Activated CD4-positive, alpha-beta T cell treated with anti-CD3 and anti-CD28 coated beads, Interleukin-2, amount 10 ng/mL, durations not matched to agents 7 days and 5 days (primary cell): Measurements from ENCODE around the gene LMF2. TPM values are rescaled to one million over a fixed set of nuclear protein-coding genes. Genes with fewer than 3 reads are reported as not detected.

Source experiments
- CTCF ChIA-PET: fragments of 350-600 bp; sonication (Branson Sonifier 250); formaldehyde crosslinking; loops from one replicate; lab custom pipeline; 2021; ENCODE audit warnings: antibody characterized with exemption; lab: Charles Lee
- POLR2A ChIA-PET: fragments of 350-600 bp; sonication (Branson Sonifier 250); formaldehyde crosslinking; loops from one replicate; lab custom pipeline; 2021; ENCODE audit warnings: antibody characterized with exemption; lab: Charles Lee
- DNase-seq: peaks from one replicate; pipeline ENCODE4 v3.0.0-alpha.2; 2020
- H3K27ac Mint-ChIP-seq: one replicate; pipeline ENCODE4 v1.8.0; 2021; ENCODE audit warnings: mild to moderate bottlenecking, moderate library complexity, mixed read lengths
- H3K27me3 Mint-ChIP-seq: one replicate; pipeline ENCODE4 v1.8.0; 2021; ENCODE audit warnings: mixed read lengths
- H3K36me3 Mint-ChIP-seq: one replicate; pipeline ENCODE4 v1.8.0; 2021; ENCODE audit warnings: low read depth, mixed read lengths
- H3K4me1 Mint-ChIP-seq: one replicate; pipeline ENCODE4 v1.8.0; 2021; ENCODE audit warnings: mixed read lengths
- H3K4me3 Mint-ChIP-seq: one replicate; pipeline ENCODE4 v1.8.0; 2021; ENCODE audit warnings: mild to moderate bottlenecking, moderate library complexity, mixed read lengths
- H3K9me3 Mint-ChIP-seq: one replicate; pipeline ENCODE4 v1.8.0; 2021; ENCODE audit warnings: mixed read lengths
- total RNA-seq, 2 experiments: library from RNA; stranded (reverse); gene quantifications; one replicate each; pipeline ENCODE4 v1.2.3, GENCODE V29; 2021

Gene LMF2
- total RNA-seq, result 100 to 1,000 TPM; 130 to 139 TPM

GRCh38 chr22:50507421-50507990 lies at the start of gene LMF2:
LMF2 (minus strand) TSS chr22:50507702; CDS start chr22:50507675, 27 bp downstream.
- peak; percentile 91 for DNase-seq
- peaks cover 22% of the 10 kb centered on the region for H3K4me1 Mint-ChIP-seq
- H3K27ac Mint-ChIP-seq, result peak within 1 kb of the TSS; percentile 96
- H3K27me3 Mint-ChIP-seq, result no peaks in the 10 kb centered on the region
- H3K36me3 Mint-ChIP-seq, result peaks cover 12% of the 10 kb centered on the region
- ChIA-PET POLR2A (interaction anchor here (0.9 to 2.7 kb wide), 4 partner anchors 18 to 114 kb away, joined by 3 to 29 read pairs (median 4); partner anchors contain the start of gene SCO2), CTCF (interaction anchor here (0.6 to 3.4 kb wide), 6 partner anchors 9 to 317 kb away, joined by 3 to 41 read pairs (median 8); partner anchors contain the start of gene SCO2)
- peak within 1 kb of the TSS; percentile 96 for H3K4me3 Mint-ChIP-seq
- H3K9me3 Mint-ChIP-seq, result no peaks in the 10 kb centered on the region

GRCh38 chr22:50556703-50557102 lies 49.2 kb upstream of the LMF2 start:
- Mint-ChIP-seq H3K27ac (no peak overlapping the region), H3K27me3 (peaks cover 15% of the 10 kb centered on the region), H3K9me3 (no peaks in the 10 kb centered on the region), H3K4me3 (no peak overlapping the region), H3K4me1 (peaks cover 12% of the 10 kb centered on the region), H3K36me3 (no peaks in the 10 kb centered on the region)
- POLR2A ChIA-PET, result interaction anchor here (0.6 kb wide), 1 partner anchor 22 kb away, joined by 5 read pairs; no protein-coding TSS in a partner anchor
- DNase-seq, result no peak
- CTCF ChIA-PET, result interaction anchor here (1.3 to 5.9 kb wide), 3 partner anchors 10 to 31 kb away, joined by 4 to 31 read pairs (median 5); partner anchors contain the start of genes KLHDC7B and SCO2

GRCh38 chr22:50553310-50553709 lies 45.8 kb upstream of the LMF2 start:
- H3K36me3 Mint-ChIP-seq, result peaks cover 6% of the 10 kb centered on the region
- no peak overlapping the region for H3K27ac Mint-ChIP-seq
- ChIA-PET POLR2A (no interaction called here), CTCF (interaction anchor here (1.8 to 5.8 kb wide), 2 partner anchors 8 to 10 kb away, joined by 5 to 30 read pairs; partner anchors contain the start of genes KLHDC7B and SYCE3)
- peaks cover 6% of the 10 kb centered on the region for H3K27me3 Mint-ChIP-seq
- peaks cover 20% of the 10 kb centered on the region for H3K4me1 Mint-ChIP-seq
- no peak overlapping the region for H3K4me3 Mint-ChIP-seq
- no peaks in the 10 kb centered on the region for H3K9me3 Mint-ChIP-seq
- DNase-seq, result no peak

- H3K4me3 Mint-ChIP-seq, result no peak overlapping the region
- peaks cover 6% of the 10 kb centered on the region for H3K36me3 Mint-ChIP-seq
- ChIA-PET POLR2A (interaction anchor here (0.6 kb wide), 1 partner anchor 11 kb away, joined by 4 read pairs; no protein-coding TSS in a partner anchor), CTCF (interaction anchor here (1.1 to 5.8 kb wide), 5 partner anchors 9 to 26 kb away, joined by 3 to 31 read pairs (median 7); partner anchors contain the start of genes SCO2 and SYCE3)
- H3K27me3 Mint-ChIP-seq, result peaks cover 3% of the 10 kb centered on the region
- peaks cover 24% of the 10 kb centered on the region for H3K4me1 Mint-ChIP-seq
- no peak for DNase-seq
- no peaks in the 10 kb centered on the region for H3K9me3 Mint-ChIP-seq
- peak overlapping the region; percentile 50 for H3K27ac Mint-ChIP-seq
These were observed 43.8 kb upstream of the LMF2 start for GRCh38 chr22:50551160-50551752.

- peak overlapping the region; percentile 69 for H3K4me3 Mint-ChIP-seq
These were observed 42.9 kb upstream of the LMF2 start for GRCh38 chr22:50550395-50550794.

GRCh38 chr22:50548921-50549790 lies 41.7 kb upstream of the LMF2 start:
- no peaks in the 10 kb centered on the region for H3K27me3 Mint-ChIP-seq
- CTCF ChIA-PET, result interaction anchor here (0.9 to 5.8 kb wide), 8 partner anchors 10 to 76 kb away, joined by 3 to 64 read pairs (median 18); partner anchors contain the start of genes SCO2 and SYCE3
- POLR2A ChIA-PET, result interaction anchor here (0.6 to 1.1 kb wide), 3 partner anchors 10 to 72 kb away, joined by 3 to 6 read pairs (median 3); no protein-coding TSS in a partner anchor
- DNase-seq, result no peak
- H3K4me1 Mint-ChIP-seq, result peaks cover 45% of the 10 kb centered on the region
- peaks cover 6% of the 10 kb centered on the region for H3K36me3 Mint-ChIP-seq
- peak overlapping the region; percentile 75 for H3K4me3 Mint-ChIP-seq
- no peaks in the 10 kb centered on the region for H3K9me3 Mint-ChIP-seq
- peak overlapping the region; percentile 87 for H3K27ac Mint-ChIP-seq

More at GRCh38 chr22:50550395-50550794, 42.9 kb upstream of the LMF2 start:
- peak overlapping the region; percentile 80 for H3K27ac Mint-ChIP-seq
- H3K9me3 Mint-ChIP-seq, result no peaks in the 10 kb centered on the region
- POLR2A ChIA-PET, result no interaction called here
- H3K27me3 Mint-ChIP-seq, result peaks cover under 1% of the 10 kb centered on the region
- no peak for DNase-seq
- peaks cover 6% of the 10 kb centered on the region for H3K36me3 Mint-ChIP-seq
- H3K4me1 Mint-ChIP-seq, result peaks cover 32% of the 10 kb centered on the region
- CTCF ChIA-PET, result interaction anchor here (1.1 to 5.8 kb wide), 4 partner anchors 10 to 25 kb away, joined by 3 to 31 read pairs (median 18); partner anchors contain the start of genes SCO2 and SYCE3

- H3K36me3 Mint-ChIP-seq, result peaks cover 6% of the 10 kb centered on the region
- DNase-seq, result peak; percentile 63
- H3K27ac Mint-ChIP-seq, result peak overlapping the region; percentile 94
- H3K4me1 Mint-ChIP-seq, result peaks cover 45% of the 10 kb centered on the region
- no peaks in the 10 kb centered on the region for H3K27me3 Mint-ChIP-seq
- H3K9me3 Mint-ChIP-seq, result no peaks in the 10 kb centered on the region
- ChIA-PET POLR2A (interaction anchor here (0.6 to 1.7 kb wide), 6 partner anchors 9 to 72 kb away, joined by 3 to 6 read pairs (median 3); partner anchors contain the start of genes SCO2 and TYMP), CTCF (interaction anchor here (0.9 to 5.0 kb wide), 11 partner anchors 9 to 75 kb away, joined by 3 to 64 read pairs (median 4); partner anchors contain the start of genes SCO2, SYCE3 and TYMP)
- peak overlapping the region; percentile 71 for H3K4me3 Mint-ChIP-seq
These were observed 40.8 kb upstream of the LMF2 start for GRCh38 chr22:50548040-50548920.

GRCh38 chr22:50547263-50547985 lies 39.9 kb upstream of the LMF2 start:
- ChIA-PET CTCF (interaction anchor here (1.1 to 5.0 kb wide), 9 partner anchors 8 to 74 kb away, joined by 3 to 64 read pairs (median 5); partner anchors contain the start of genes SCO2, SYCE3 and TYMP), POLR2A (interaction anchor here (0.6 to 1.7 kb wide), 4 partner anchors 17 to 73 kb away, joined by 3 to 6 read pairs (median 3); partner anchors contain the start of genes SCO2 and TYMP)
- Mint-ChIP-seq H3K4me1 (peaks cover 48% of the 10 kb centered on the region), H3K27ac (peak overlapping the region; percentile 85), H3K27me3 (no peaks in the 10 kb centered on the region), H3K4me3 (peak overlapping the region; percentile 67), H3K9me3 (no peaks in the 10 kb centered on the region), H3K36me3 (peaks cover 9% of the 10 kb centered on the region)
- no peak for DNase-seq

GRCh38 chr22:50546326-50547262 lies 39.1 kb upstream of the LMF2 start:
- DNase-seq, result no peak
- peaks cover 15% of the 10 kb centered on the region for H3K36me3 Mint-ChIP-seq
- H3K27me3 Mint-ChIP-seq, result no peaks in the 10 kb centered on the region
- ChIA-PET CTCF (interaction anchor here (1.0 to 5.0 kb wide), 6 partner anchors 12 to 29 kb away, joined by 3 to 64 read pairs (median 15); partner anchors contain the start of genes SCO2, SYCE3 and TYMP), POLR2A (interaction anchor here (0.6 to 1.7 kb wide), 4 partner anchors 21 to 74 kb away, joined by 3 to 6 read pairs (median 4); partner anchors contain the start of gene SCO2)
- peaks cover 54% of the 10 kb centered on the region for H3K4me1 Mint-ChIP-seq
- peak overlapping the region; percentile 92 for H3K27ac Mint-ChIP-seq
- H3K9me3 Mint-ChIP-seq, result no peaks in the 10 kb centered on the region
- peak overlapping the region; percentile 63 for H3K4me3 Mint-ChIP-seq
